K562 (cell line): ENCODE results near the gene SNRNP200. TPM values are rescaled to one million over a fixed set of nuclear protein-coding genes. Genes with fewer than 3 reads are reported as not detected.

Experiments used
- ADNP ChIP-seq: fragments of 200-800 bp; sonication (Bioruptor generic); IDR thresholded peaks from 2 replicates; pipeline ENCODE4 v1.6.1; 2016; ENCODE audit warnings: missing genetic modification characterization, missing compliant biosample characterization
- ATF1 ChIP-seq, 2 experiments: fragments of 450-650 bp in 1 of 2; IDR thresholded peaks; 2 replicates each; pipeline ENCODE4 v1.6.1; 2016; ENCODE audit warnings: missing compliant biosample characterization in 1 of 2, missing genetic modification characterization in 1 of 2
- DMBX1 ChIP-seq: fragments of 250-450 bp; sonication (Bioruptor Pico); IDR thresholded peaks from 2 replicates; pipeline ENCODE4 v1.8.0; 2022; ENCODE audit warnings: inconsistent platforms, mild to moderate bottlenecking, moderate library complexity, borderline replicate concordance
- EP300 ChIP-seq: IDR thresholded peaks from 2 replicates; pipeline ENCODE4 v1.6.1; 2012; ENCODE audit warnings: low read length, improper control_type of control experiment
- HES1 ChIP-seq: fragments of 450-650 bp; IDR thresholded peaks from 2 replicates; pipeline ENCODE4 v1.6.1; 2016; ENCODE audit warnings: low read depth, mild to moderate bottlenecking, moderate library complexity
- HINFP ChIP-seq: fragments of 450-650 bp; conservative IDR thresholded peaks from 2 replicates; pipeline ENCODE4 v1.6.1; 2016; ENCODE audit warnings: missing genetic modification characterization, low read depth, mild to moderate bottlenecking, control low read depth, missing compliant biosample characterization
- KDM2B ChIP-seq: fragments of 250-450 bp; sonication (Bioruptor Pico); IDR thresholded peaks from 2 replicates; pipeline ENCODE4 v1.8.0; 2021; ENCODE audit warnings: mild to moderate bottlenecking, moderate library complexity
- KLF13 ChIP-seq: fragments of 450-650 bp; IDR thresholded peaks from 2 replicates; pipeline ENCODE4 v1.6.1; 2016; ENCODE audit warnings: missing genetic modification characterization, low read depth, mild to moderate bottlenecking, missing compliant biosample characterization, moderate library complexity, borderline replicate concordance
- LEF1 ChIP-seq: fragments of 450-650 bp; IDR thresholded peaks from 2 replicates; pipeline ENCODE4 v1.6.1; 2016; ENCODE audit warnings: mild to moderate bottlenecking
- NCOA2 ChIP-seq, 2 experiments: fragments of 450-650 bp; IDR thresholded peaks; 2 replicates each; pipeline ENCODE4 v1.6.1; 2018; ENCODE audit warnings: mild to moderate bottlenecking in 2 of 2, moderate library complexity in 1 of 2; ENCODE audit not compliant: partially characterized antibody in 2 of 2
- PURB ChIP-seq: sonication (generic); formaldehyde crosslinking; IDR thresholded peaks from 2 replicates; pipeline ENCODE4 v1.9.0; 2021; ENCODE audit warnings: low read depth, mild to moderate bottlenecking, missing genetic modification reagents
- RAD51 ChIP-seq: fragments of 450-650 bp; IDR thresholded peaks from 2 replicates; pipeline ENCODE4 v1.7.1; 2016; ENCODE audit warnings: low read depth, mild to moderate bottlenecking, borderline replicate concordance
- SOX6 ChIP-seq: fragments of 450-650 bp; IDR thresholded peaks from 2 replicates; pipeline ENCODE4 v1.6.1; 2014; ENCODE audit warnings: mild to moderate bottlenecking
- TAF15 ChIP-seq: fragments of 200-400 bp; formaldehyde crosslinking; IDR thresholded peaks from 2 replicates; pipeline ENCODE4 v1.6.1; 2017; ENCODE audit warnings: mild to moderate bottlenecking, low read depth, low read length, moderate library complexity
- ZFX ChIP-seq: sonication (generic); formaldehyde crosslinking; IDR thresholded peaks from 2 replicates; pipeline ENCODE4 v1.8.0; 2022; ENCODE audit warnings: mild to moderate bottlenecking, missing genetic modification reagents, moderate library complexity
- ZNF639 ChIP-seq, 2 experiments: fragments of 200-800 bp in 1 of 2; sonication (Bioruptor generic) in 1 of 2; sonication (generic) in 1 of 2; formaldehyde crosslinking in 1 of 2; IDR thresholded peaks in 1 of 2; conservative IDR thresholded peaks in 1 of 2; 2 replicates each; pipeline versions ENCODE4 v1.5.0 to v1.6.1; 2016 to 2020; ENCODE audit warnings: missing compliant biosample characterization in 1 of 2, missing genetic modification characterization in 1 of 2, missing genetic modification reagents in 1 of 2
- ZNF766 ChIP-seq: fragments of 200-800 bp; sonication (Bioruptor generic); conservative IDR thresholded peaks from 2 replicates; pipeline ENCODE4 v1.6.1; 2016; ENCODE audit warnings: missing genetic modification characterization, missing compliant biosample characterization
- polyA plus RNA-seq, 8 experiments: library from polyadenylated mRNA; depleted of rRNA in 4 of 8; stranded (reverse) in 5 of 8; unstranded in 3 of 8; fragments of >200 nt; fragmentation: Nextera tagmentation in 2 of 8; fragmentation: Illumina TruSeq in 1 of 8; extraction: Ambion mirVana in 2 of 8; extraction: Trizol in 1 of 8; gene quantifications; 2 replicates each; pipeline versions ENCODE4 v1.2.1 to v1.2.3, GENCODE V29; 2011 to 2014; ENCODE audit warnings: inconsistent platforms in 1 of 8, missing spikeins in 1 of 8
- total RNA-seq, 7 experiments: library from RNA; depleted of rRNA in 6 of 7; stranded (reverse); fragments of >200 nt in 6 of 7; fragmentation: Illumina TruSeq in 2 of 7; extraction: Trizol in 2 of 7; gene quantifications; 2 replicates each; pipeline versions ENCODE4 v1.2.1 to v1.2.3, GENCODE V29; 2011 to 2021; ENCODE audit warnings: low replicate concordance in 1 of 7
- TF ChIP-seq, protein P1 (sequence below): fragments of 450-650 bp; IDR thresholded peaks from 2 replicates; pipeline ENCODE4 v1.6.1; 2016
- TF ChIP-seq, protein P2 (sequence below): sonication (generic); formaldehyde crosslinking; IDR thresholded peaks from 2 replicates; pipeline ENCODE4 v1.8.1; 2023; ENCODE audit warnings: mild to moderate bottlenecking, missing genetic modification reagents

SNRNP200 gene
- total and polyA plus RNA-seq, 9 of the 15 experiments (the other 6 are each of a cell fraction or from before 2014, with no cell fraction given): 76.1 to 231 (median 155) TPM

DNA sequence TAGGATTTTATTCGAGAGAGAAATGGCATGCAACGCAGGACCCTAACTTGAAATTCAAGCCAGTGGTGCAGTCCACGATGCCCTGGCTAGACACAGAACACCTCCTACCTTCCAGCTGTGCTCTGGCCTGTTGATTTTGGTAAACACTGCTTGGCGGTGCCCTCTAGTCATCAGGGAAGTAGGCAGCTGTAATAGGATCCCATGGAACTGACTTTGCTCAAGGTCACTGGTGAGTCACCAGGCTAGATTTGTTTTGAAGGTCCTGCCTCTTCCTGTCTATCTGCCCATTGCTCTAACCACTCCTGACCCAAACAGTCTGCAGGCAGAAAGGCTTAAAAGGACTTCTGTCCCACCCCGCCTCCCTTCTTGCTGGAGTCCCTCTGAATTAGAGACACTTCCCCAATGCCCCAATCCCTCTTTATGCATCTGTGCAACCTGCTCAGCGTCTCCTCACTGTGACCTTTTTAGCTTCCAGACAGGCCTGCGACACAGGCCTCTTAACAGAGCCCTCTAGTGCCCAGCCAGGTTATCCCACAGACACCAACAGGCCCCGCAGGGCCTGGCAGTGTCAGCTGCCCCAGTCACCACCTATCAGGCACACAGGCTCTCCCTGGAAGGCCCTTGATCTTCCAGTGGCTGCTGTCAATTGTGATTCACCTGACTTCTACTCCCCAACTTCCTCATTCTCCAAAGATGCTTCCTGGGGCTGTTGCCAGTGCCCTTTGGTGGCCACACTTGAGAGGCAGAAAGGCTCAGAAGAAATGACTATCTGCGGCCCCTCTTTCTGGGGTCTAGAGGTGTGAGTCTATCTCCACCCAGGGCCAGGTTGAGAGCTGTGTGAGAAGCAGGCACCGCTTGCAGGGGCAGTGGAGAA is 44.7 kb downstream of the SNRNP200 start (continued):
- TF ChIP-seq, protein P1, sequence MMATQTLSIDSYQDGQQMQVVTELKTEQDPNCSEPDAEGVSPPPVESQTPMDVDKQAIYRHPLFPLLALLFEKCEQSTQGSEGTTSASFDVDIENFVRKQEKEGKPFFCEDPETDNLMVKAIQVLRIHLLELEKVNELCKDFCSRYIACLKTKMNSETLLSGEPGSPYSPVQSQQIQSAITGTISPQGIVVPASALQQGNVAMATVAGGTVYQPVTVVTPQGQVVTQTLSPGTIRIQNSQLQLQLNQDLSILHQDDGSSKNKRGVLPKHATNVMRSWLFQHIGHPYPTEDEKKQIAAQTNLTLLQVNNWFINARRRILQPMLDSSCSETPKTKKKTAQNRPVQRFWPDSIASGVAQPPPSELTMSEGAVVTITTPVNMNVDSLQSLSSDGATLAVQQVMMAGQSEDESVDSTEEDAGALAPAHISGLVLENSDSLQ: peak; percentile 30
- TF ChIP-seq KLF13 (tag): no peak
- TF ChIP-seq, protein P2, sequence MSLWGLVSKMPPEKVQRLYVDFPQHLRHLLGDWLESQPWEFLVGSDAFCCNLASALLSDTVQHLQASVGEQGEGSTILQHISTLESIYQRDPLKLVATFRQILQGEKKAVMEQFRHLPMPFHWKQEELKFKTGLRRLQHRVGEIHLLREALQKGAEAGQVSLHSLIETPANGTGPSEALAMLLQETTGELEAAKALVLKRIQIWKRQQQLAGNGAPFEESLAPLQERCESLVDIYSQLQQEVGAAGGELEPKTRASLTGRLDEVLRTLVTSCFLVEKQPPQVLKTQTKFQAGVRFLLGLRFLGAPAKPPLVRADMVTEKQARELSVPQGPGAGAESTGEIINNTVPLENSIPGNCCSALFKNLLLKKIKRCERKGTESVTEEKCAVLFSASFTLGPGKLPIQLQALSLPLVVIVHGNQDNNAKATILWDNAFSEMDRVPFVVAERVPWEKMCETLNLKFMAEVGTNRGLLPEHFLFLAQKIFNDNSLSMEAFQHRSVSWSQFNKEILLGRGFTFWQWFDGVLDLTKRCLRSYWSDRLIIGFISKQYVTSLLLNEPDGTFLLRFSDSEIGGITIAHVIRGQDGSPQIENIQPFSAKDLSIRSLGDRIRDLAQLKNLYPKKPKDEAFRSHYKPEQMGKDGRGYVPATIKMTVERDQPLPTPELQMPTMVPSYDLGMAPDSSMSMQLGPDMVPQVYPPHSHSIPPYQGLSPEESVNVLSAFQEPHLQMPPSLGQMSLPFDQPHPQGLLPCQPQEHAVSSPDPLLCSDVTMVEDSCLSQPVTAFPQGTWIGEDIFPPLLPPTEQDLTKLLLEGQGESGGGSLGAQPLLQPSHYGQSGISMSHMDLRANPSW (CRISPR knock-in tag): no peak
- TF ChIP-seq ZNF639 (CRISPR knock-in tag; conservative IDR thresholded peaks at IDR 0.05 in 1 of 2, IDR thresholded peaks at IDR 0.05 in 1 of 2): 0 out of 4 replicates have a peak, but pooled peaks of 1 of the 2 experiments have one; percentile 59
- TF ChIP-seq DMBX1 (CRISPR knock-in tag): peak; percentile 40; the same call in 1 of the 2 replicates
- TF ChIP-seq NCOA2 (IDR thresholded peaks at IDR 0.05; ENCODE audit: partially characterized antibody in 2 of 2): no peak
- TF ChIP-seq KDM2B (CRISPR knock-in tag): no peak
- TF ChIP-seq ATF1 (CRISPR knock-in tag; IDR thresholded peaks at IDR 0.05): no peak
- TF ChIP-seq ATF1 (tag; IDR thresholded peaks at IDR 0.05): 0 out of 2 replicates have a peak, but pooled peaks have one; percentile 47
- TF ChIP-seq EP300: no peak; the same call in 1 of the 2 replicates
- no peak for TF ChIP-seq LEF1
- TF ChIP-seq PURB: no peak
- TF ChIP-seq HES1: 0 out of 2 replicates have a peak, but pooled peaks have one; percentile 32
- no peak for TF ChIP-seq TAF15
- TF ChIP-seq SOX6: 0 out of 2 replicates have a peak, but pooled peaks have one; percentile 14
- no peak for TF ChIP-seq ADNP
- TF ChIP-seq ZNF766: 0 out of 2 replicates have a peak, but pooled peaks have one; percentile 24
- TF ChIP-seq RAD51: no peak
- TF ChIP-seq HINFP (tag): no peak
- peak; percentile 62 for TF ChIP-seq ZFX (CRISPR knock-in tag)
